Middle frontal gyrus (tissue), 1 donor: ENCODE results near the gene DAZAP1.

Experiments used
- DNase-seq: peaks from one replicate; pipeline ENCODE4 v3.0.0-alpha.2; 2015; ENCODE audit warnings: low spot score; ENCODE audit errors: extremely low spot score

The DAZAP1 gene

GRCh38 chr19:1407528-1408299, at the start of gene DAZAP1:
Gene DAZAP1 (plus strand): TSS chr19:1407586. CDS start chr19:1407774, 188 bp downstream.
- no peak for DNase-seq

GRCh38 chr19:1360126-1360817, 47.1 kb upstream of the DAZAP1 start:
- no peak for DNase-seq

GRCh38 chr19:1360818-1361461, 46.4 kb upstream of the DAZAP1 start:
- peak; percentile 44 for DNase-seq

GRCh38 chr19:1361601-1362386, 45.6 kb upstream of the DAZAP1 start:
- no peak for DNase-seq

- DNase-seq = no peak
Observed at GRCh38 chr19:1362387-1363257, 44.8 kb upstream of the DAZAP1 start.

- no peak for DNase-seq
Observed at GRCh38 chr19:1363599-1363998, 43.8 kb upstream of the DAZAP1 start.

GRCh38 chr19:1364070-1364704, 43.2 kb upstream of the DAZAP1 start:
- DNase-seq = no peak

GRCh38 chr19:1365319-1366269, 41.8 kb upstream of the DAZAP1 start:
- DNase-seq = no peak

GRCh38 chr19:1366296-1366695, 41.1 kb upstream of the DAZAP1 start:
- no peak for DNase-seq

GRCh38 chr19:1366899-1367870, 40.2 kb upstream of the DAZAP1 start:
- DNase-seq = no peak

GRCh38 chr19:1369214-1369805, 38.1 kb upstream of the DAZAP1 start:
- no peak for DNase-seq

- DNase-seq = no peak
Observed at GRCh38 chr19:1370579-1371361, 36.6 kb upstream of the DAZAP1 start.

- DNase-seq = no peak
Observed at GRCh38 chr19:1373042-1373533, 34.3 kb upstream of the DAZAP1 start.

GRCh38 chr19:1373534-1374249, 33.7 kb upstream of the DAZAP1 start:
- no peak for DNase-seq

- DNase-seq = no peak
Observed at GRCh38 chr19:1374250-1374577, 33.2 kb upstream of the DAZAP1 start.

GRCh38 chr19:1376415-1376805, 31.0 kb upstream of the DAZAP1 start:
- DNase-seq = no peak
